Lung (tissue), 12 donors: ENCODE results near the gene TEAD4. TPM values are rescaled to one million over a fixed set of nuclear protein-coding genes. Genes with fewer than 3 reads are reported as not detected.
A peak's percentile ranks its signal among the peaks of the same experiment; 100 is the strongest.

ENCODE experiments used
- ATAC-seq: fragments of 200-7000 bp; cut with Tn5 transposase; one replicate; pipeline ENCODE4 v1.9.1; 2020; ENCODE audit warnings: moderate number of reproducible peaks; ENCODE audit not compliant: insufficient read depth, low FRiP score
- DNase-seq, 3 donors: peaks; one replicate each; pipeline ENCODE4 v3.0.0-alpha.2; 2013 to 2017
- H3K27ac ChIP-seq, 2 donors: one replicate each; pipeline ENCODE4 v1.5.1; 2013; ENCODE audit warnings: mild to moderate bottlenecking in 2 of 2, moderate library complexity in 2 of 2, control low read depth in 1 of 2, inconsistent platforms in 1 of 2, low read depth in 1 of 2, low read length in 1 of 2
- H3K27me3 ChIP-seq, 3 donors: one replicate each; pipeline ENCODE4 v1.5.1; 2013; ENCODE audit warnings: low read length in 2 of 3; ENCODE audit not compliant: control insufficient read depth in 3 of 3, insufficient read depth in 3 of 3
- H3K36me3 ChIP-seq, 4 donors: one replicate each; pipeline ENCODE4 v1.5.1; 2013; ENCODE audit warnings: low read length in 4 of 4, mild to moderate bottlenecking in 1 of 4, moderate library complexity in 1 of 4; ENCODE audit not compliant: control insufficient read depth in 4 of 4, insufficient read depth in 4 of 4
- H3K4me1 ChIP-seq, 5 donors: one replicate each; pipeline ENCODE4 v1.5.1; 2013; ENCODE audit warnings: low read length in 5 of 5, mild to moderate bottlenecking in 2 of 5, moderate library complexity in 1 of 5; ENCODE audit not compliant: control insufficient read depth in 5 of 5, insufficient read depth in 5 of 5
- H3K4me3 ChIP-seq: one replicate; pipeline ENCODE4 v1.5.1; 2013; ENCODE audit warnings: mild to moderate bottlenecking, control low read depth, moderate library complexity
- H3K9ac ChIP-seq, 2 donors: one replicate each; pipeline ENCODE4 v1.5.1; 2013; ENCODE audit warnings: low read length in 2 of 2, control low read depth in 1 of 2; ENCODE audit not compliant: insufficient read depth in 1 of 2
- H3K9me3 ChIP-seq, 4 donors: one replicate each; pipeline ENCODE4 v1.5.1; 2013; ENCODE audit warnings: low read length in 3 of 4, mild to moderate bottlenecking in 1 of 4, moderate library complexity in 1 of 4; ENCODE audit not compliant: control insufficient read depth in 4 of 4, insufficient read depth in 3 of 4
- WGBS, 2 donors: extraction: QIAGEN DNeasy Blood & Tissue Kit; methylation state at CpG; one replicate each; pipeline ENCODE4 v1.1.7; 2013; 5-methylcytosine and 5-hydroxymethylcytosine counted together
- polyA plus RNA-seq, 2 donors: library from polyadenylated mRNA; stranded (reverse); fragments of 200-250 nt; gene quantifications; one replicate each; pipeline ENCODE4 v1.2.1, GENCODE V29; 2013
- total RNA-seq, 2 donors: library from RNA; depleted of rRNA in 1 of 2; stranded (reverse); fragments of >200 nt in 1 of 2; gene quantifications; one replicate each; pipeline ENCODE4 v1.2.1, GENCODE V29; 2014 to 2021
- TF ChIP-seq, protein P1 (sequence below): IDR thresholded peaks from 2 replicates; pipeline ENCODE4 v1.5.1; 2012; ENCODE audit warnings: mild to moderate bottlenecking; ENCODE audit errors: control extremely low read depth, extremely low read depth
- donor health status: control.
- donor health status: control.
- donor health status: Bipolar disorder and iron deficiency.
- donor health status: healthy.
- donor health status: DM: yes; HTN: yes; CAD: no.

Gene TEAD4
- total and polyA plus RNA-seq, 4 donors: 7.1 to 36.3 (median 28.8) TPM

DNA sequence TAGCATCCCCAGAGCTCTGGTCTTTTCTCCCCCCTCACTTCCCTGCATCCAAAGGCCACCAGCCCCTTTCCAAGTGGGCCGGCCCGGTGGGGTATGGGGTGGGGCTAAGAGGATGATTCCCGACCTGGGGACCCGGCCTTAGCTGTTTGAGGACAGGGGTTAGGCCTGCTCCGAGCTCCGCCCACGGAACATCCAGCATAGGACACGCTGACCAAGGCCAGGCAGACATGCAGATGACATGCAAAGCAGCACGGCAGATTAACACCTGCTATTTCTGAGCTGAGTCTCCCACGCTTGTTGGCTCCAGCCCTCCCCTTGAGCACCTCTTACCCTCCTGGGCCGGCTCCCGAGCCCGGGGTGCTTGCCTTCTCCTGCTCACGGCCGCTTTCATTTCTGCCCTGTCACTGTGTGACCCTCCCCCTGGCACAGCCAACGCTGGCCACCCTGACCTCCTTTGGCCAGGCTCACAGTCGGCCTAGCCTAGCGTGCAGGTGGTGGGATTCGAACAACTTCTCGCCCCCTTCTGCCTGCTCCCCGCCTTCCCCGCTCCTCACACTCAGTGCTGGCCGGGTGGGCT, 40.2 kb downstream of the TEAD4 start:
- peak overlapping the region in 1 of 2 donors; percentile 14 for H3K27ac ChIP-seq
- 85 to 88% methylated on average over 23 of the region's 23 CpGs for WGBS, 2 donors
- H3K36me3 ChIP-seq: peaks cover 0 to 17% (median 0%) of the 10 kb centered on the region in 4 donors
- no peaks in the 10 kb centered on the region for H3K27me3 ChIP-seq
- no peak overlapping the region for H3K9ac ChIP-seq
- H3K9me3 ChIP-seq: no peaks in the 10 kb centered on the region
- DNase-seq (no peak), ATAC-seq (no peak)
- H3K4me1 ChIP-seq: peaks cover 0 to 7% (median 0%) of the 10 kb centered on the region in 5 donors
- TF ChIP-seq, protein P1, sequence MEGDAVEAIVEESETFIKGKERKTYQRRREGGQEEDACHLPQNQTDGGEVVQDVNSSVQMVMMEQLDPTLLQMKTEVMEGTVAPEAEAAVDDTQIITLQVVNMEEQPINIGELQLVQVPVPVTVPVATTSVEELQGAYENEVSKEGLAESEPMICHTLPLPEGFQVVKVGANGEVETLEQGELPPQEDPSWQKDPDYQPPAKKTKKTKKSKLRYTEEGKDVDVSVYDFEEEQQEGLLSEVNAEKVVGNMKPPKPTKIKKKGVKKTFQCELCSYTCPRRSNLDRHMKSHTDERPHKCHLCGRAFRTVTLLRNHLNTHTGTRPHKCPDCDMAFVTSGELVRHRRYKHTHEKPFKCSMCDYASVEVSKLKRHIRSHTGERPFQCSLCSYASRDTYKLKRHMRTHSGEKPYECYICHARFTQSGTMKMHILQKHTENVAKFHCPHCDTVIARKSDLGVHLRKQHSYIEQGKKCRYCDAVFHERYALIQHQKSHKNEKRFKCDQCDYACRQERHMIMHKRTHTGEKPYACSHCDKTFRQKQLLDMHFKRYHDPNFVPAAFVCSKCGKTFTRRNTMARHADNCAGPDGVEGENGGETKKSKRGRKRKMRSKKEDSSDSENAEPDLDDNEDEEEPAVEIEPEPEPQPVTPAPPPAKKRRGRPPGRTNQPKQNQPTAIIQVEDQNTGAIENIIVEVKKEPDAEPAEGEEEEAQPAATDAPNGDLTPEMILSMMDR: no peak
- no peak overlapping the region for H3K4me3 ChIP-seq

DNA sequence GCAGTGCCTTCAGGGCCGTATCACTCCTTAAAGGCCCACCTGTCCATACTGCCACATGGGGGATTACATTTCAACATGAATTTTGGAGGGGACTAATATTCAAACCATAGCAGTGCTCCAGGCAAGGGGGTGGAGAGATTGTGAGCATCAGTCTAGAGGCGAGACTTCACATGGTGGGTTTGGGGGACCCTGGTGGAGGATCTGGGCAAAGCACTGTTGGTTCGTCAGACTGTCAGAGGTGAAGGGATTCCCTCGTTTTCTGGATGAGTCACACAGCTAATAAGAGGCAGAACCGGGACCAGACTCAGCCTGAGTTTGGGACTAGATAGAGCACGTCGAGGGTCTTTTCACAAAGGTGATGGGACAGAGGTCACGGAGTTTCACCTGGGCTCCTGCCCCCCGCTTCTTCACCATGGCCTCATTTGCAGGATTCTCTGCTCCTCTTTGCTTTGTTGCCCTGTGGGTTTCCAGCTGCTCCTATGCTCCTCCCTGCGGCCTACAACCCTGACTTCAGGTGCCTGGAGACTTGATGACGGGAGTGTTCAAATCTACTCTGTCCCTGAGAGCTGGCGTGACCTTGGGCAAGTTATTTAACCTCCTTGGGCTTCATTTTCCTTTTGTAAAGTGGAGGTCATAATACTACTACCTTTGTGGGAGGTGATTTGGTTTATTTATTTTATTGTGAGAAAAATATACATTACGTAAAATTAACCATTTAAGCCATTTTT, 41.5 kb downstream of the TEAD4 start:
- peaks cover 0 to 9% (median 0%) of the 10 kb centered on the region in 5 donors for H3K4me1 ChIP-seq
- 66 to 91% methylated on average over 13 of the region's 13 CpGs for WGBS, 2 donors
- peaks cover 0 to 14% (median 0%) of the 10 kb centered on the region in 4 donors for H3K36me3 ChIP-seq
- TF ChIP-seq, protein P1: no peak
- no peak overlapping the region for H3K27ac ChIP-seq
- no peak overlapping the region for H3K9ac ChIP-seq
- no peak for ATAC-seq
- H3K4me3 ChIP-seq: no peak overlapping the region
- DNase-seq: no peak
- no peaks in the 10 kb centered on the region for H3K27me3 ChIP-seq
- H3K9me3 ChIP-seq: no peaks in the 10 kb centered on the region

DNA sequence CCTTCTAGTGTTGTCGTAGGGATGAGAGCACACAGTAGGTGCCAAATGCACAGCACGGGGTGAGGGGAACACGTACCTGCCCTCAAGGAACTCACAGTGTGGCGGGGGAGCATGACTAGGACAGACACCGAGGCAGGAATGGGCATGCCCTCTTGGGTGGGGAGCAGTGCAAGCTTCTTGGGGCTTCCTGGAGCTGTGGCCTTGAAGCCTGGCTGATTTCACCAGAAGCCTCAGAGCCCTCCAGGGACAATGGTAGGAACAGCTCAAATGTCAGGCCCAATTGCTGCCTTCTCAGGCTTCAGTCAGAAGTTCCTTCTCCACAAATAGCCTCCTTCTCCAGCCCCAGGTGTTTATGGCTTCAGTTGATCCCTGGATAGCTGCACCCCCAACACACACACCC, 43.4 kb downstream of the TEAD4 start:
- no peak for DNase-seq

More for the DNA sequence above, 43.4 kb downstream of the TEAD4 start:
- Histone ChIP-seq H3K9me3 (no peaks in the 10 kb centered on the region), H3K36me3 (peaks cover 0 to 14% (median 0%) of the 10 kb centered on the region in 4 donors), H3K4me3 (no peak overlapping the region), H3K9ac (no peak overlapping the region), H3K27ac (no peak overlapping the region), H3K27me3 (no peaks in the 10 kb centered on the region), H3K4me1 (peaks cover 0 to 9% (median 0%) of the 10 kb centered on the region in 5 donors)
- WGBS, 2 donors: 85 to 92% methylated on average over 5 of the region's 5 CpGs
- TF ChIP-seq, protein P1: no peak
- no peak for ATAC-seq
